DMS153 (cell line): ENCODE data around the gene RBM19.

Source experiments
- DNase-seq: peaks from one replicate; lab custom pipeline; 2025; lab: John Stamatoyannopoulos, UW

Gene RBM19

GRCh38 chr12:113882690-113883089 is 83.4 kb downstream of the RBM19 start:
- DNase-seq = no peak

- DNase-seq = no peak
Observed at GRCh38 chr12:113880988-113881962, 84.8 kb downstream of the RBM19 start.

GRCh38 chr12:113880326-113880725 is 85.8 kb downstream of the RBM19 start:
- DNase-seq = peak; percentile 75

- no peak for DNase-seq
Observed at GRCh38 chr12:113879658-113880057, 86.5 kb downstream of the RBM19 start.

- no peak for DNase-seq
Observed at GRCh38 chr12:113877607-113878006, 88.5 kb downstream of the RBM19 start.

GRCh38 chr12:113876160-113876559 is 90.0 kb downstream of the RBM19 start:
- DNase-seq = no peak

- DNase-seq = peak; percentile 88
Observed at GRCh38 chr12:113875691-113876090, 90.4 kb downstream of the RBM19 start.

GRCh38 chr12:113874999-113875561 is 91.0 kb downstream of the RBM19 start:
- no peak for DNase-seq

- no peak for DNase-seq
Observed at GRCh38 chr12:113874326-113874725, 91.8 kb downstream of the RBM19 start.

GRCh38 chr12:113873740-113874139 is 92.4 kb downstream of the RBM19 start:
- DNase-seq = no peak

- DNase-seq = no peak
Observed at GRCh38 chr12:113870890-113871289, 95.2 kb downstream of the RBM19 start.

- DNase-seq = no peak
Observed at GRCh38 chr12:113870035-113870434, 96.1 kb downstream of the RBM19 start.

- no peak for DNase-seq
Observed at GRCh38 chr12:113868365-113868764, 97.8 kb downstream of the RBM19 start.

GRCh38 chr12:113867258-113867657 is 98.9 kb downstream of the RBM19 start:
- no peak for DNase-seq

- no peak for DNase-seq
Observed at GRCh38 chr12:113866496-113866895, 99.6 kb downstream of the RBM19 start.

- no peak for DNase-seq
Observed at GRCh38 chr12:113863455-113863845, 102.7 kb downstream of the RBM19 start.

- no peak for DNase-seq
Observed at GRCh38 chr12:113862590-113863454, 103.3 kb downstream of the RBM19 start.

GRCh38 chr12:113861708-113862312 is 104.3 kb downstream of the RBM19 start:
- DNase-seq = no peak

GRCh38 chr12:113860950-113861349 is 105.2 kb downstream of the RBM19 start:
- DNase-seq = no peak

GRCh38 chr12:113860059-113860820 is 105.9 kb downstream of the RBM19 start:
- DNase-seq = no peak

- DNase-seq = no peak
Observed at GRCh38 chr12:113858841-113859386, 107.2 kb downstream of the RBM19 start.
